GM19467 (cell line): ENCODE results near the gene HMGN4.
"Not testable (repeated sequence)": the region's sequence is repeated elsewhere in the genome, so short reads cannot be mapped to it uniquely, and the experiment has no call there.

Experiments used
- ATAC-seq: cut with Tn5 transposase; IDR thresholded peaks from one replicate; pipeline ENCODE4 v1.9.1; 2021; ENCODE audit warnings: mild to moderate bottlenecking, moderate library complexity; ENCODE audit not compliant: unreplicated experiment

Gene HMGN4

GRCh38 chr6:26537846-26538571 is at the start of gene HMGN4:
Gene HMGN4 (plus strand): TSS chr6:26538366. CDS start chr6:26545207, 6,841 bp downstream.
- ATAC-seq = peak; percentile 49

- ATAC-seq = no peak
Measured at GRCh38 chr6:26489996-26490964, 47.9 kb upstream of the HMGN4 start.

- no peak for ATAC-seq
Measured at GRCh38 chr6:26491604-26492003, 46.6 kb upstream of the HMGN4 start.

GRCh38 chr6:26493258-26493657 is 44.9 kb upstream of the HMGN4 start:
- ATAC-seq = no peak

- no peak for ATAC-seq
Measured at GRCh38 chr6:26494117-26494516, 44.0 kb upstream of the HMGN4 start.

GRCh38 chr6:26495281-26495680 is 42.9 kb upstream of the HMGN4 start:
- no peak for ATAC-seq

GRCh38 chr6:26497610-26498009 is 40.6 kb upstream of the HMGN4 start:
- no peak for ATAC-seq

- ATAC-seq = no peak
Measured at GRCh38 chr6:26500102-26500501, 38.1 kb upstream of the HMGN4 start, which contains the start of gene BTN1A1. Gene BTN1A1 (plus strand): TSS chr6:26500303. CDS start chr6:26501287, 984 bp downstream.

GRCh38 chr6:26501482-26501986 is 36.6 kb upstream of the HMGN4 start:
- ATAC-seq = no peak

GRCh38 chr6:26502165-26502564 is 36.0 kb upstream of the HMGN4 start:
- no peak for ATAC-seq

GRCh38 chr6:26502626-26503025 is 35.5 kb upstream of the HMGN4 start:
- no peak for ATAC-seq

- no peak for ATAC-seq
Measured at GRCh38 chr6:26507658-26508057, 30.5 kb upstream of the HMGN4 start.

- ATAC-seq = not testable (repeated sequence)
Measured at GRCh38 chr6:26511033-26511432, 27.1 kb upstream of the HMGN4 start.

- ATAC-seq = no peak
Measured at GRCh38 chr6:26514984-26515383, 23.2 kb upstream of the HMGN4 start.

- no peak for ATAC-seq
Measured at GRCh38 chr6:26516481-26517427, 21.4 kb upstream of the HMGN4 start.

GRCh38 chr6:26519359-26519758 is 18.8 kb upstream of the HMGN4 start:
- ATAC-seq = no peak

- peak; percentile 40 for ATAC-seq
Measured at GRCh38 chr6:26520237-26520849, 17.8 kb upstream of the HMGN4 start.

- ATAC-seq = peak; percentile 43
Measured at GRCh38 chr6:26520850-26521599, 17.1 kb upstream of the HMGN4 start.
